HepG2 (cell line): ENCODE data around the gene IL1A. TPM values are rescaled to one million over a fixed set of nuclear protein-coding genes. Genes with fewer than 3 reads are reported as not detected.
A peak's percentile ranks its signal among the peaks of the same experiment; 100 is the strongest.

Experiments
- CENPX ChIP-seq: sonication (generic); formaldehyde crosslinking; IDR thresholded peaks from 2 replicates; pipeline ENCODE4 v1.9.0; 2021; ENCODE audit warnings: mild to moderate bottlenecking, missing genetic modification reagents, moderate library complexity
- CHD4 ChIP-seq: fragments of 200-600 bp; sonication (generic); IDR thresholded peaks from 2 replicates; pipeline ENCODE4 v1.7.0; 2017; ENCODE audit warnings: mild to moderate bottlenecking, low read length, borderline replicate concordance
- FOXA3 ChIP-seq: IDR thresholded peaks from 2 replicates; pipeline ENCODE4 v1.6.1; 2016; ENCODE audit warnings: missing genetic modification reagents, missing compliant biosample characterization
- KLF16 ChIP-seq, 2 experiments: sonication (generic) in 1 of 2; formaldehyde crosslinking in 1 of 2; IDR thresholded peaks; 2 replicates each; pipeline versions ENCODE4 v1.6.1 to v1.8.0; 2016 to 2023; ENCODE audit warnings: missing genetic modification reagents in 2 of 2, missing compliant biosample characterization in 1 of 2
- MBD4 ChIP-seq: IDR thresholded peaks from 2 replicates; pipeline ENCODE4 v1.6.1; 2012; ENCODE audit warnings: low read length, inconsistent platforms, borderline replicate concordance
- NFE2L1 ChIP-seq: sonication (generic); formaldehyde crosslinking; IDR thresholded peaks from 2 replicates; pipeline ENCODE4 v1.4.0; 2020; ENCODE audit warnings: missing genetic modification reagents, mild to moderate bottlenecking, borderline replicate concordance
- NFYB ChIP-seq: sonication (generic); formaldehyde crosslinking; IDR thresholded peaks from 2 replicates; pipeline ENCODE4 v1.4.0; 2020; ENCODE audit warnings: missing genetic modification reagents
- PAX8 ChIP-seq: sonication (generic); formaldehyde crosslinking; IDR thresholded peaks from 2 replicates; pipeline ENCODE4 v1.8.0; 2022; ENCODE audit warnings: mild to moderate bottlenecking, missing genetic modification reagents, borderline replicate concordance
- RAD21 ChIP-seq: fragments of 450-650 bp; formaldehyde crosslinking; IDR thresholded peaks from 2 replicates; pipeline ENCODE4 v1.5.0; 2020; ENCODE audit warnings: mild to moderate bottlenecking
- SETDB1 ChIP-seq: sonication (generic); formaldehyde crosslinking; IDR thresholded peaks from 2 replicates; pipeline ENCODE4 v1.5.1; 2020; ENCODE audit warnings: missing genetic modification reagents, mild to moderate bottlenecking, borderline replicate concordance
- ZBTB7B ChIP-seq: sonication (generic); formaldehyde crosslinking; IDR thresholded peaks from 2 replicates; pipeline ENCODE4 v1.4.0; 2020; ENCODE audit warnings: missing genetic modification reagents
- ZIK1 ChIP-seq: sonication (generic); formaldehyde crosslinking; IDR thresholded peaks from 2 replicates; pipeline ENCODE4 v1.5.0; 2020; ENCODE audit warnings: mild to moderate bottlenecking, low read depth, missing genetic modification reagents, borderline replicate concordance
- ZNF260 ChIP-seq: sonication (generic); formaldehyde crosslinking; IDR thresholded peaks from 2 replicates; pipeline ENCODE4 v1.4.0; 2020; ENCODE audit warnings: missing genetic modification reagents, low read depth, mild to moderate bottlenecking, borderline replicate concordance
- ZNF296 ChIP-seq: sonication (generic); formaldehyde crosslinking; conservative IDR thresholded peaks from 2 replicates; pipeline ENCODE4 v1.5.0; 2020; ENCODE audit warnings: mild to moderate bottlenecking, missing genetic modification reagents
- ZNF350 ChIP-seq: sonication (generic); formaldehyde crosslinking; IDR thresholded peaks from 2 replicates; pipeline ENCODE4 v1.4.0; 2020; ENCODE audit warnings: mild to moderate bottlenecking, low read depth, missing genetic modification reagents, borderline replicate concordance
- ZNF678 ChIP-seq: sonication (generic); formaldehyde crosslinking; IDR thresholded peaks from 2 replicates; pipeline ENCODE4 v1.4.0; 2020; ENCODE audit warnings: mild to moderate bottlenecking, missing genetic modification reagents
- ZNF749 ChIP-seq: sonication (generic); formaldehyde crosslinking; IDR thresholded peaks from 2 replicates; pipeline ENCODE4 v1.8.0; 2022; ENCODE audit warnings: mild to moderate bottlenecking, missing genetic modification reagents, moderate library complexity, borderline replicate concordance
- ZNF768 ChIP-seq: sonication (generic); formaldehyde crosslinking; IDR thresholded peaks from 2 replicates; pipeline ENCODE4 v1.4.0; 2020; ENCODE audit warnings: missing genetic modification reagents
- ZSCAN21 ChIP-seq: sonication (generic); formaldehyde crosslinking; IDR thresholded peaks from 2 replicates; pipeline ENCODE4 v1.8.0; 2022; ENCODE audit warnings: mild to moderate bottlenecking, missing genetic modification reagents, moderate library complexity, borderline replicate concordance
- ZSCAN22 ChIP-seq: sonication (generic); formaldehyde crosslinking; IDR thresholded peaks from 2 replicates; pipeline ENCODE4 v1.4.0; 2020; ENCODE audit warnings: mild to moderate bottlenecking, missing genetic modification reagents
- polyA plus RNA-seq, 8 experiments: library from polyadenylated mRNA; depleted of rRNA in 3 of 8; stranded (reverse) in 7 of 8; unstranded in 1 of 8; fragments of >200 nt; fragmentation: Illumina TruSeq in 4 of 8; extraction: Trizol in 4 of 8; gene quantifications; 2 replicates each; pipeline versions ENCODE4 v1.2.1 to v1.2.3, GENCODE V29; 2011 to 2016; ENCODE audit warnings: low read depth in 4 of 8, missing spikeins in 1 of 8, mixed read lengths in 1 of 8; ENCODE audit not compliant: insufficient read depth in 1 of 8
- total RNA-seq, 5 experiments: library from RNA; depleted of rRNA; stranded (reverse); fragments of >200 nt; fragmentation: Illumina TruSeq; extraction: Trizol; gene quantifications; 2 replicates each; pipeline ENCODE4 v1.2.3, GENCODE V29; 2016; ENCODE audit warnings: low read depth in 1 of 5
- TF ChIP-seq, protein P1 (sequence below): sonication (generic); formaldehyde crosslinking; IDR thresholded peaks from 2 replicates; pipeline ENCODE4 v1.8.0; 2022; ENCODE audit warnings: mild to moderate bottlenecking, missing genetic modification reagents, borderline replicate concordance
- TF ChIP-seq, protein P2 (sequence below): sonication (generic); formaldehyde crosslinking; IDR thresholded peaks from 2 replicates; pipeline ENCODE4 v1.4.0; 2020; ENCODE audit warnings: missing genetic modification reagents
- TF ChIP-seq, protein P3 (sequence below): sonication (generic); formaldehyde crosslinking; IDR thresholded peaks from 2 replicates; pipeline ENCODE4 v1.9.0; 2021; ENCODE audit warnings: missing genetic modification reagents, mild to moderate bottlenecking, borderline replicate concordance

IL1A gene
- total and polyA plus RNA-seq, 2 of the 13 experiments (the other 11 are each of a cell fraction or from before 2014, with no cell fraction given) = not detected

DNA sequence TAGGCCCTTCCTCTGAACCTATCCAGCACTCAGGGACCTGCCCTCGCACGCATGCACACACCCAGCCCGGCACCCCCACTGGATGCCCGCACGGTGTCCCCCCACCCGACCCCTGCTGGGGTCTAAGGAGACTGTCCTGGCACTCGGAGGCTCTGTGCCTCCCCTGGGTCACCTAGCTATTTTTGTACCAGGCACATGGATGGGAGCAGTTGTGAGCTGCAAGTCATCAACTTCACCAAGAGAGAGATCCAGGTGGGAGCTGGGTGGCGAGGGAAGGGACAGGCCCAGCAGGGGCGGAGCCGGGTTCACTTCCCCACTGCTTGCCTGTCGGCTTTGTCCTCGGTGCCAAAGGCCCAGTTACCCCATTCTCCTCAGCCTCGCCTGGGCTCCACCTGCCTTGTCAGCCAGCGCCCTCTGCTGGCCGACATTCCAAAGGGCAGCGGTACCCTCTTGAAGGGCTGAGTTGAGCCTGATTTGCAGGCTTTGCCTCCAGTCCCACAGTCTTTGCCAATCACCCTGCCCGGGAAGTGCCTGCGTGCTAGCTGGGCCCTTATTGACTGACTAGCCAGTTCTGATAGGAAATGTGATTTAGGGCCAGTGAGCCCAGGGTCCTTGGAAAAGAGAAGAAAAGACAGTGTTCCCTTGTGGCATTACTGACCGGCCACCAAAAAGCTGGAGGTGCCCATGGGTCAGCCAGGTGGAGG is 57.7 kb downstream of the IL1A start (continued):
- TF ChIP-seq, protein P1, sequence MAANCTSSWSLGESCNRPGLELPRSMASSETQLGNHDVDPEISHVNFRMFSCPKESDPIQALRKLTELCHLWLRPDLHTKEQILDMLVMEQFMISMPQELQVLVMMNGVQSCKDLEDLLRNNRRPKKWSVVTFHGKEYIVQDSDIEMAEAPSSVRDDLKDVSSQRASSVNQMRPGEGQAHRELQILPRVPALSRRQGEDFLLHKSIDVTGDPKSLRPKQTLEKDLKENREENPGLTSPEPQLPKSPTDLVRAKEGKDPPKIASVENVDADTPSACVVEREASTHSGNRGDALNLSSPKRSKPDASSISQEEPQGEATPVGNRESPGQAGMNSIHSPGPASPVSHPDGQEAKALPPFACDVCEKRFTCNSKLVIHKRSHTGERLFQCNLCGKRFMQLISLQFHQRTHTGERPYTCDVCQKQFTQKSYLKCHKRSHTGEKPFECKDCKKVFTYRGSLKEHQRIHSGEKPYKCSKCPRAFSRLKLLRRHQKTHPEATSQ (CRISPR knock-in tag) = no peak; the same call in 1 of the 2 replicates
- TF ChIP-seq ZNF678 (CRISPR knock-in tag) (0 out of 2 replicates have a peak, but pooled peaks have one; percentile 58), ZNF768 (peak; percentile 50; the same call in 1 of the 2 replicates), NFYB (no peak), MBD4 (no peak), SETDB1 (CRISPR knock-in tag) (no peak), FOXA3 (CRISPR knock-in tag) (peak; percentile 60), RAD21 (CRISPR knock-in tag) (peak; percentile 100), NFE2L1 (no peak), CENPX (CRISPR knock-in tag) (no peak), ZIK1 (CRISPR knock-in tag) (no peak), ZSCAN21 (CRISPR knock-in tag) (no peak), ZNF749 (CRISPR knock-in tag) (no peak), ZNF296 (no peak), ZBTB7B (CRISPR knock-in tag) (peak; percentile 57; the same call in 1 of the 2 replicates), ZSCAN22 (CRISPR knock-in tag) (no peak), ZNF350 (CRISPR knock-in tag) (peak; percentile 62; the same call in 1 of the 2 replicates), KLF16 (CRISPR knock-in tag; IDR thresholded peaks at IDR 0.05) (peak in 1 of 2 experiments; percentile 73; a peak in 1 of 4 replicates), CHD4 (no peak), PAX8 (CRISPR knock-in tag) (no peak), ZNF260 (CRISPR knock-in tag) (0 out of 2 replicates have a peak, but pooled peaks have one; percentile 6)
- TF ChIP-seq, protein P2, sequence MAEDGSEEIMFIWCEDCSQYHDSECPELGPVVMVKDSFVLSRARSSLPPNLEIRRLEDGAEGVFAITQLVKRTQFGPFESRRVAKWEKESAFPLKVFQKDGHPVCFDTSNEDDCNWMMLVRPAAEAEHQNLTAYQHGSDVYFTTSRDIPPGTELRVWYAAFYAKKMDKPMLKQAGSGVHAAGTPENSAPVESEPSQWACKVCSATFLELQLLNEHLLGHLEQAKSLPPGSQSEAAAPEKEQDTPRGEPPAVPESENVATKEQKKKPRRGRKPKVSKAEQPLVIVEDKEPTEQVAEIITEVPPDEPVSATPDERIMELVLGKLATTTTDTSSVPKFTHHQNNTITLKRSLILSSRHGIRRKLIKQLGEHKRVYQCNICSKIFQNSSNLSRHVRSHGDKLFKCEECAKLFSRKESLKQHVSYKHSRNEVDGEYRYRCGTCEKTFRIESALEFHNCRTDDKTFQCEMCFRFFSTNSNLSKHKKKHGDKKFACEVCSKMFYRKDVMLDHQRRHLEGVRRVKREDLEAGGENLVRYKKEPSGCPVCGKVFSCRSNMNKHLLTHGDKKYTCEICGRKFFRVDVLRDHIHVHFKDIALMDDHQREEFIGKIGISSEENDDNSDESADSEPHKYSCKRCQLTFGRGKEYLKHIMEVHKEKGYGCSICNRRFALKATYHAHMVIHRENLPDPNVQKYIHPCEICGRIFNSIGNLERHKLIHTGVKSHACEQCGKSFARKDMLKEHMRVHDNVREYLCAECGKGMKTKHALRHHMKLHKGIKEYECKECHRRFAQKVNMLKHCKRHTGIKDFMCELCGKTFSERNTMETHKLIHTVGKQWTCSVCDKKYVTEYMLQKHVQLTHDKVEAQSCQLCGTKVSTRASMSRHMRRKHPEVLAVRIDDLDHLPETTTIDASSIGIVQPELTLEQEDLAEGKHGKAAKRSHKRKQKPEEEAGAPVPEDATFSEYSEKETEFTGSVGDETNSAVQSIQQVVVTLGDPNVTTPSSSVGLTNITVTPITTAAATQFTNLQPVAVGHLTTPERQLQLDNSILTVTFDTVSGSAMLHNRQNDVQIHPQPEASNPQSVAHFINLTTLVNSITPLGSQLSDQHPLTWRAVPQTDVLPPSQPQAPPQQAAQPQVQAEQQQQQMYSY (CRISPR knock-in tag) = no peak
- TF ChIP-seq, protein P3, sequence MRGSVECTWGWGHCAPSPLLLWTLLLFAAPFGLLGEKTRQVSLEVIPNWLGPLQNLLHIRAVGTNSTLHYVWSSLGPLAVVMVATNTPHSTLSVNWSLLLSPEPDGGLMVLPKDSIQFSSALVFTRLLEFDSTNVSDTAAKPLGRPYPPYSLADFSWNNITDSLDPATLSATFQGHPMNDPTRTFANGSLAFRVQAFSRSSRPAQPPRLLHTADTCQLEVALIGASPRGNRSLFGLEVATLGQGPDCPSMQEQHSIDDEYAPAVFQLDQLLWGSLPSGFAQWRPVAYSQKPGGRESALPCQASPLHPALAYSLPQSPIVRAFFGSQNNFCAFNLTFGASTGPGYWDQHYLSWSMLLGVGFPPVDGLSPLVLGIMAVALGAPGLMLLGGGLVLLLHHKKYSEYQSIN (CRISPR knock-in tag) = no peak
